Activated T-helper 1 cell treated with anti-CD3 and anti-CD28 coated beads, Interleukin-12 subunit alpha, Interleukin-12 subunit beta, Interleukin-2, Interleukin-4 antibody, amounts not matched to agents 30 ng/mL and 10 ng/mL and 1 ng/mL, durations not matched to agents 14 hours and 24 hours and 36 hours (primary cell): ENCODE data around the gene GAD2. TPM values are rescaled to one million over a fixed set of nuclear protein-coding genes. Genes with fewer than 3 reads are reported as not detected.

Source experiments
- DNase-seq: peaks from one replicate; pipeline ENCODE4 v3.0.0; 2021; ENCODE audit warnings: low spot score
- H3K27ac Mint-ChIP-seq: one replicate; pipeline ENCODE4 v1.8.0; 2021; ENCODE audit warnings: mild to moderate bottlenecking, mixed read lengths
- H3K27me3 Mint-ChIP-seq: one replicate; pipeline ENCODE4 v1.8.0; 2022; ENCODE audit warnings: mild to moderate bottlenecking, moderate library complexity, mixed read lengths; ENCODE audit not compliant: insufficient read depth
- H3K36me3 Mint-ChIP-seq: one replicate; pipeline ENCODE4 v1.8.0; 2021; ENCODE audit warnings: low read depth, mixed read lengths
- H3K4me1 Mint-ChIP-seq: one replicate; pipeline ENCODE4 v1.8.0; 2021; ENCODE audit warnings: low read depth, mixed read lengths
- H3K4me3 Mint-ChIP-seq: one replicate; pipeline ENCODE4 v1.8.0; 2021; ENCODE audit warnings: mild to moderate bottlenecking, moderate library complexity, mixed read lengths
- H3K9me3 Mint-ChIP-seq: one replicate; pipeline ENCODE4 v1.8.0; 2021; ENCODE audit warnings: mixed read lengths
- intact Hi-C: fragments of 100-400 bp; cut with micrococcal nuclease; formaldehyde crosslinking; loops from one replicate; pipeline ENCODE4 v1.15.1; 2024
- total RNA-seq: library from RNA; stranded (reverse); gene quantifications from 2 replicates; pipeline ENCODE4 v1.2.3, GENCODE V29; 2022

GAD2 gene
- not detected in 2 replicates for total RNA-seq

- peaks cover 86% of the 10 kb centered on the region for H3K27me3 Mint-ChIP-seq
- H3K36me3 Mint-ChIP-seq: peaks cover 5% of the 10 kb centered on the region
- intact Hi-C loops: loop anchor here (2.0 kb wide), 1 partner anchor 1530 kb away; no protein-coding TSS in a partner anchor
- H3K27ac Mint-ChIP-seq: peak within 1 kb of the TSS; percentile 55
- H3K9me3 Mint-ChIP-seq: no peaks in the 10 kb centered on the region
- DNase-seq: no peak
- H3K4me3 Mint-ChIP-seq: no peak within 1 kb of the TSS
- H3K4me1 Mint-ChIP-seq: peaks cover 15% of the 10 kb centered on the region
These were observed at the start of gene GAD2 for GRCh38 chr10:26216585-26217395. TSS of gene GAD2 (plus strand) at chr10:26216774. CDS start at chr10:26216810, 36 bp downstream.

- Mint-ChIP-seq H3K4me1 (no peaks in the 10 kb centered on the region), H3K4me3 (no peak overlapping the region), H3K27ac (no peak overlapping the region), H3K36me3 (no peaks in the 10 kb centered on the region), H3K9me3 (no peaks in the 10 kb centered on the region), H3K27me3 (peaks cover 10% of the 10 kb centered on the region)
- intact Hi-C loops: no loop called here
- no peak for DNase-seq
These were observed 47.1 kb upstream of the GAD2 start for GRCh38 chr10:26169466-26169865.

- no peaks in the 10 kb centered on the region for H3K4me1 Mint-ChIP-seq
- H3K27me3 Mint-ChIP-seq: peaks cover 6% of the 10 kb centered on the region
- no peaks in the 10 kb centered on the region for H3K36me3 Mint-ChIP-seq
- intact Hi-C loops: no loop called here
- H3K4me3 Mint-ChIP-seq: no peak overlapping the region
- DNase-seq: no peak
- H3K27ac Mint-ChIP-seq: no peak overlapping the region
- H3K9me3 Mint-ChIP-seq: no peaks in the 10 kb centered on the region
These were observed 44.4 kb upstream of the GAD2 start for GRCh38 chr10:26172131-26172530.

- Mint-ChIP-seq H3K4me1 (no peaks in the 10 kb centered on the region), H3K4me3 (no peak overlapping the region), H3K27me3 (peaks cover 6% of the 10 kb centered on the region), H3K27ac (no peak overlapping the region), H3K36me3 (no peaks in the 10 kb centered on the region), H3K9me3 (no peaks in the 10 kb centered on the region)
- intact Hi-C loops: no loop called here
- no peak for DNase-seq
These were observed 42.7 kb upstream of the GAD2 start for GRCh38 chr10:26173837-26174236.

- H3K27ac Mint-ChIP-seq: no peak overlapping the region
- no peak overlapping the region for H3K4me3 Mint-ChIP-seq
- DNase-seq: no peak
- H3K27me3 Mint-ChIP-seq: peaks cover 6% of the 10 kb centered on the region
- H3K4me1 Mint-ChIP-seq: no peaks in the 10 kb centered on the region
- intact Hi-C loops: no loop called here
- no peaks in the 10 kb centered on the region for H3K9me3 Mint-ChIP-seq
- H3K36me3 Mint-ChIP-seq: no peaks in the 10 kb centered on the region
These were observed 39.2 kb upstream of the GAD2 start for GRCh38 chr10:26177341-26177740.

GRCh38 chr10:26194275-26194674, 22.3 kb upstream of the GAD2 start:
- DNase-seq: no peak
- H3K36me3 Mint-ChIP-seq: no peaks in the 10 kb centered on the region
- H3K4me1 Mint-ChIP-seq: peaks cover 5% of the 10 kb centered on the region
- peaks cover 4% of the 10 kb centered on the region for H3K27me3 Mint-ChIP-seq
- no peak overlapping the region for H3K4me3 Mint-ChIP-seq
- no peaks in the 10 kb centered on the region for H3K9me3 Mint-ChIP-seq
- intact Hi-C loops: no loop called here
- no peak overlapping the region for H3K27ac Mint-ChIP-seq

GRCh38 chr10:26197248-26197647, 19.3 kb upstream of the GAD2 start:
- peaks cover 2% of the 10 kb centered on the region for H3K27me3 Mint-ChIP-seq
- no peak overlapping the region for H3K27ac Mint-ChIP-seq
- H3K4me3 Mint-ChIP-seq: no peak overlapping the region
- no peaks in the 10 kb centered on the region for H3K36me3 Mint-ChIP-seq
- DNase-seq: no peak
- intact Hi-C loops: no loop called here
- H3K9me3 Mint-ChIP-seq: no peaks in the 10 kb centered on the region
- peaks cover 5% of the 10 kb centered on the region for H3K4me1 Mint-ChIP-seq

GRCh38 chr10:26198119-26198518, 18.5 kb upstream of the GAD2 start:
- Mint-ChIP-seq H3K4me1 (peaks cover 5% of the 10 kb centered on the region), H3K4me3 (no peak overlapping the region), H3K27ac (no peak overlapping the region), H3K9me3 (no peaks in the 10 kb centered on the region), H3K27me3 (peaks cover 2% of the 10 kb centered on the region), H3K36me3 (no peaks in the 10 kb centered on the region)
- no peak for DNase-seq
- intact Hi-C loops: no loop called here

- peaks cover 5% of the 10 kb centered on the region for H3K27me3 Mint-ChIP-seq
- H3K9me3 Mint-ChIP-seq: no peaks in the 10 kb centered on the region
- H3K36me3 Mint-ChIP-seq: no peaks in the 10 kb centered on the region
- peaks cover 5% of the 10 kb centered on the region for H3K4me1 Mint-ChIP-seq
- no peak for DNase-seq
- intact Hi-C loops: no loop called here
- no peak overlapping the region for H3K27ac Mint-ChIP-seq
- no peak overlapping the region for H3K4me3 Mint-ChIP-seq
These were observed 16.7 kb upstream of the GAD2 start for GRCh38 chr10:26199841-26200240.

- Mint-ChIP-seq H3K9me3 (no peaks in the 10 kb centered on the region), H3K27ac (no peak overlapping the region), H3K27me3 (peaks cover 7% of the 10 kb centered on the region), H3K4me3 (no peak overlapping the region), H3K4me1 (no peaks in the 10 kb centered on the region), H3K36me3 (no peaks in the 10 kb centered on the region)
- intact Hi-C loops: no loop called here
- no peak for DNase-seq
These were observed 11.4 kb upstream of the GAD2 start for GRCh38 chr10:26205223-26205622.

- no peaks in the 10 kb centered on the region for H3K9me3 Mint-ChIP-seq
- intact Hi-C loops: no loop called here
- peaks cover 1% of the 10 kb centered on the region for H3K36me3 Mint-ChIP-seq
- no peak for DNase-seq
- H3K27me3 Mint-ChIP-seq: peaks cover 46% of the 10 kb centered on the region
- no peak overlapping the region for H3K4me3 Mint-ChIP-seq
- H3K27ac Mint-ChIP-seq: no peak overlapping the region
- H3K4me1 Mint-ChIP-seq: peaks cover 6% of the 10 kb centered on the region
These were observed 4.7 kb upstream of the GAD2 start for GRCh38 chr10:26211781-26212444.

- Mint-ChIP-seq H3K9me3 (no peaks in the 10 kb centered on the region), H3K4me3 (no peak overlapping the region), H3K27ac (no peak overlapping the region), H3K4me1 (peaks cover 6% of the 10 kb centered on the region), H3K36me3 (peaks cover 1% of the 10 kb centered on the region), H3K27me3 (peaks cover 52% of the 10 kb centered on the region)
- intact Hi-C loops: no loop called here
- no peak for DNase-seq
These were observed 4.1 kb upstream of the GAD2 start for GRCh38 chr10:26212511-26212910.

- no peak overlapping the region for H3K4me3 Mint-ChIP-seq
- peaks cover 8% of the 10 kb centered on the region for H3K4me1 Mint-ChIP-seq
- intact Hi-C loops: no loop called here
- no peaks in the 10 kb centered on the region for H3K9me3 Mint-ChIP-seq
- no peak for DNase-seq
- H3K27ac Mint-ChIP-seq: no peak overlapping the region
- H3K27me3 Mint-ChIP-seq: peaks cover 56% of the 10 kb centered on the region
- H3K36me3 Mint-ChIP-seq: peaks cover 1% of the 10 kb centered on the region
These were observed 3.3 kb upstream of the GAD2 start for GRCh38 chr10:26213157-26213800.
